Small intestine (tissue), 7 donors: ENCODE measurements around the gene MALRD1. TPM values are rescaled to one million over a fixed set of nuclear protein-coding genes. Genes with fewer than 3 reads are reported as not detected.

Source experiments
- DNase-seq, 2 donors: peaks; one replicate each; pipeline versions ENCODE4 v3.0.0 to v3.0.0-alpha.2; 2013
- FAIRE-seq: peaks from 2 replicates; lab custom pipeline; 2012; peaks lifted over from hg19 to GRCh38; lab: Jason Lieb, UNC
- H3K27ac ChIP-seq, 3 donors: one replicate each; pipeline ENCODE4 v1.5.1; 2013; ENCODE audit warnings: low read length in 2 of 3, mild to moderate bottlenecking in 2 of 3, control low read depth in 1 of 3, inconsistent platforms in 1 of 3, low read depth in 1 of 3, moderate library complexity in 1 of 3
- H3K27me3 ChIP-seq, 3 donors: one replicate each; pipeline ENCODE4 v1.6.1; 2013; ENCODE audit warnings: low read length in 3 of 3, inconsistent platforms in 1 of 3; ENCODE audit not compliant: control insufficient read depth in 3 of 3, insufficient read depth in 3 of 3
- H3K36me3 ChIP-seq, 3 donors: one replicate each; pipeline ENCODE4 v1.6.1; 2013; ENCODE audit warnings: low read length in 3 of 3, inconsistent platforms in 1 of 3, low read depth in 1 of 3, mild to moderate bottlenecking in 1 of 3, moderate library complexity in 1 of 3; ENCODE audit not compliant: control insufficient read depth in 3 of 3, insufficient read depth in 2 of 3
- H3K4me1 ChIP-seq, 3 donors: one replicate each; pipeline ENCODE4 v1.6.1; 2013; ENCODE audit warnings: low read length in 2 of 3, inconsistent platforms in 1 of 3, low read depth in 1 of 3, mild to moderate bottlenecking in 1 of 3, moderate library complexity in 1 of 3; ENCODE audit not compliant: control insufficient read depth in 3 of 3, insufficient read depth in 2 of 3
- H3K4me3 ChIP-seq, 3 donors: one replicate each; pipeline ENCODE4 v1.5.1; 2013; ENCODE audit warnings: low read length in 3 of 3, control low read depth in 1 of 3, inconsistent platforms in 1 of 3, low read depth in 1 of 3, mild to moderate bottlenecking in 1 of 3, moderate library complexity in 1 of 3
- H3K9me3 ChIP-seq, 2 donors: one replicate each; pipeline ENCODE4 v1.6.1; 2013; ENCODE audit warnings: low read depth in 1 of 2, low read length in 1 of 2; ENCODE audit not compliant: control insufficient read depth in 2 of 2, insufficient read depth in 1 of 2
- WGBS, 3 donors: extraction: QIAGEN DNeasy Blood & Tissue Kit; methylation state at CpG; one replicate each; pipeline ENCODE4 v1.1.7; 2013; 5-methylcytosine and 5-hydroxymethylcytosine counted together
- polyA plus RNA-seq, 4 donors: library from polyadenylated mRNA; stranded (reverse) in 3 of 4; unstranded in 1 of 4; fragments of 200-250 nt in 3 of 4; fragments of 120-200 nt in 1 of 4; gene quantifications; one replicate each; pipeline versions ENCODE4 v1.2.1 to v1.2.3, GENCODE V29; 2013
- donor health status: healthy with polysubstance abuse.
- donor health status: control.
- donor health status: control.
- donor health status: Bipolar disorder and iron deficiency.
- donor health status: healthy.

The MALRD1 gene
- polyA plus RNA-seq, 4 donors: 21.2 to 201 (median 35.0) TPM

DNA sequence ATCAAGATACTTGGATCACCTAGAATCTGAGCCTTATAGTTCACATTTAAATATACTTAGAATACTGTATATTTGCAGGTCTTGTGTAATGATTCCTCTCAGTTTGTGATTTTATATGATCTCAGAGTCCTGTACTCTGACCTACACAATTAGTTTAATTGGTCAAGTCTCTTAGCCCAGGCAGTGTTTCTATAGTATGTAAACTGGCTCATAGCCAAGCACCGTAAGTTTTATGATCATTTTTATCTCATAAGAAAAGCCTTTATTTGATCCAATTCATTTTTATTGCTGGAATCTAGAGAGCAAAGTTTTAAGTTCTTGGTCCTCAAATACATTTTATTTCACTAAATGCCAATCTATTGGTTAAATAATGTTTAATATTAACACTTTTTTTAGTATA lies 242.2 kb downstream of the MALRD1 start:
- Histone ChIP-seq H3K9me3 (no peaks in the 10 kb centered on the region), H3K27ac (no peak overlapping the region), H3K36me3 (no peaks in the 10 kb centered on the region), H3K27me3 (no peaks in the 10 kb centered on the region), H3K4me3 (no peak overlapping the region), H3K4me1 (peaks cover 0 to 6% (median 2%) of the 10 kb centered on the region in 3 donors)
- 2 to 35% (median 19%) methylated on average over 1 of the region's 1 CpG for WGBS, 3 donors
- peak; percentile 87 to 92 for DNase-seq
- FAIRE-seq: peak; percentile 74

DNA sequence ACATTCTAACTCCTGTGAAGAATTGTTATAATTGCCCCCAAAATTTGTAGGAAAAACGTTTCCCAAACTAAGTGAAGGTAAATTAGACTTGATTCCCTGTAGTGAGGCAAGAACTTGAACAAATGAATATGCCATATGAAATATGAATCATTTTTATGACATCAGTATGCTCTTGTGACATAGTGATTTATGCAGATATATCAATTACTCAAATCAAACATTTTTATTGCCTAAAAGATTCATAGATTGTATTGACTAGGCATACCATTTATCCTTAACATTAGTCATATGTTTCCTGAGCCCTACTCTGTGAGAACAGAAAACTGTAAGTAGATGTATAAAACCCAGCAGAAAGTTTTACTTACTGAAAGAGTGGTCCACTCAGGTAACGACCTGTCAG lies 245.6 kb downstream of the MALRD1 start:
- no peak overlapping the region for H3K4me3 ChIP-seq
- H3K27me3 ChIP-seq: no peaks in the 10 kb centered on the region
- H3K27ac ChIP-seq: no peak overlapping the region
- H3K4me1 ChIP-seq: peaks cover 0 to 6% (median 2%) of the 10 kb centered on the region in 3 donors
- no peaks in the 10 kb centered on the region for H3K36me3 ChIP-seq
- H3K9me3 ChIP-seq: no peaks in the 10 kb centered on the region
- DNase-seq: peak in 1 of 2 donors; percentile 38
- no peak for FAIRE-seq
- WGBS, 3 donors: 53 to 57% (median 55%) methylated on average over 2 of the region's 2 CpGs

GRCh38 chr10:19299645-19300044 lies 251.0 kb downstream of the MALRD1 start:
- no peaks in the 10 kb centered on the region for H3K36me3 ChIP-seq
- WGBS, 3 donors: 67 to 83% (median 69%) methylated on average over 3 of the region's 3 CpGs

GRCh38 chr10:19302117-19302516 lies 253.5 kb downstream of the MALRD1 start:
- H3K4me1 ChIP-seq: no peaks in the 10 kb centered on the region
- H3K27me3 ChIP-seq: no peaks in the 10 kb centered on the region
- H3K9me3 ChIP-seq: no peaks in the 10 kb centered on the region
- FAIRE-seq (no peak), DNase-seq (peak in 1 of 2 donors; percentile 25)
- WGBS, 3 donors: 88 to 92% (median 90%) methylated on average over 4 of the region's 4 CpGs
- H3K36me3 ChIP-seq: no peaks in the 10 kb centered on the region
- H3K27ac ChIP-seq: no peak overlapping the region
- no peak overlapping the region for H3K4me3 ChIP-seq

More at GRCh38 chr10:19299645-19300044, 251.0 kb downstream of the MALRD1 start:
- H3K9me3 ChIP-seq: no peaks in the 10 kb centered on the region
- H3K4me3 ChIP-seq: no peak overlapping the region
- FAIRE-seq (no peak), DNase-seq (no peak)
- no peak overlapping the region for H3K27ac ChIP-seq
- H3K27me3 ChIP-seq: no peaks in the 10 kb centered on the region
- H3K4me1 ChIP-seq: no peaks in the 10 kb centered on the region

- Histone ChIP-seq H3K36me3 (no peaks in the 10 kb centered on the region), H3K4me3 (no peak overlapping the region), H3K27ac (no peak overlapping the region), H3K27me3 (no peaks in the 10 kb centered on the region), H3K4me1 (no peaks in the 10 kb centered on the region), H3K9me3 (no peaks in the 10 kb centered on the region)
- DNase-seq: no peak
- 61 to 78% (median 72%) methylated on average over 5 of the region's 5 CpGs for WGBS, 3 donors
- FAIRE-seq: no peak
These were observed 261.5 kb downstream of the MALRD1 start for GRCh38 chr10:19310066-19310465.

DNA sequence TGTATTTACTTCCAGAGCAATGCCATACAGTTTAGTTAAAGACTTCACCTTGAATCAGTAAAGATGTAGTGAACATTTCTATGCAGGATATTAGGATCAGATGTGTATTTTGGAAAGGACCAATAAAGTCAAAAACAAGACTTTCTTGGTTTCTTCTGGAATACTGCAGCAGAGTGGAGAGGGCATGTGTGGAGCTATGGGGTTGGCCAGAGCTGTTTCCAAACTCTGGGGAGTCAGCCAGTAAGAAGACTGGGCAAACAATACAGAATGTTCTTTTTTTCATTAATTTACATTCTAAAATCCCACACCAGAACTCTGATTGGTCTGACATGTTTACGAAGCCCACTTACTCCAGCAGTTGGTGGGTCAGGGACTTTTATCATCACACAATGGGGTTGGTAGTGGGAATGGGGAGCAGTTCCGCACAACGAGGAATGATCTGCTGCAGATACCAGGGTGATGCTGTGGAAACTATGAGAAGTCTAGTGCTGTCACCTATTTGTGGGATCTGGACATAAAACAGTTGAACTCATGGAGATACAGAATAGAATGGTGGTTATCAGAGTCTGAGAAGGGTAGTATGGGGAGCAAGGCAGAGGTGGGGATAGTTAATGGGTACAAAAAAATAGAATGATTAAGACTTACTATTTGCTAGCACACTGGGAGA lies 267.7 kb downstream of the MALRD1 start:
- WGBS, 3 donors: 93 to 96% (median 95%) methylated on average over 3 of the region's 3 CpGs
- Histone ChIP-seq H3K27me3 (no peaks in the 10 kb centered on the region), H3K27ac (no peak overlapping the region), H3K4me3 (no peak overlapping the region), H3K36me3 (peaks cover 0 to 6% (median 0%) of the 10 kb centered on the region in 3 donors), H3K4me1 (no peaks in the 10 kb centered on the region), H3K9me3 (no peaks in the 10 kb centered on the region)
- DNase-seq: no peak
- no peak for FAIRE-seq

DNA sequence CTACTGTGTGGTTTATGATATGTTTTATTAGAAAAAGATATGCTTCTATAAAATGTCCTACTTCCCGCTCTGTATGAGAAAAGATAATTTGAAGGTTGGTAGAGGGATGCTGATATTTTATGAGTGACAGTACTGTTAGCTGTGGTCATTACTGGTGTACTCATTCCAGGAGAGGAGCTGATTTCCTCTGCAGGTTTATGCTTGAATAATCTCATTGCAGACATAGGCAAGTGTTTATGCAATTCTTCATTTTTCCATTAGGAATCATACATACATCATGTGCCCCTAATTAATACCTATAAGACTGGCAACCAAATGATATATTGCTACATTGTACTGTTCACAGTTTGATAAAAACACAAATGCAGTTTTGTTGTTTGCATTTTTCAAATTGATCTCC lies 269.4 kb downstream of the MALRD1 start:
- WGBS, 3 donors: 84 to 92% (median 90%) methylated on average over 1 of the region's 1 CpG
- H3K36me3 ChIP-seq: peaks cover 0 to 6% (median 0%) of the 10 kb centered on the region in 3 donors
- DNase-seq: no peak
- H3K4me1 ChIP-seq: no peaks in the 10 kb centered on the region
- no peak for FAIRE-seq
- H3K9me3 ChIP-seq: no peaks in the 10 kb centered on the region
- H3K27ac ChIP-seq: no peak overlapping the region
- H3K4me3 ChIP-seq: no peak overlapping the region
- H3K27me3 ChIP-seq: no peaks in the 10 kb centered on the region

DNA sequence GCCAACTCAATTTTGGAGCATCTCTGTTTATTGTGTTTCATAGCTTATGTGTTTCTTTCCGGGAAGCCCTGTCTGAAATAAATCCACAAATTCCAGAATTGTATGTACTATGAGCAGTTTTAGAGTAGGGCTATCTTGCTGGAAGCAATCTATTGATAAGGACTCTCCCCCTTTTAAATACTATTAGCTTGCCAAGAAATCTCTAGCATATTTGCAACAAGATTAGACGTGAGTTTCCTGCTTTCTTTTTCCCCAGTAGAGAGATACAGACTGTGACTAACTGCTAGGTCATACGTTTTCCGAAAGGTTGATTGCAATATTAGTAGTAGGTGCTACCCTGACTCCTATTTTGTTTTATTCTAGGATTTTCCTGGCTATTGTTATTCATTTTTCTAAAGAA lies 277.0 kb downstream of the MALRD1 start:
- WGBS, 3 donors: 16 to 61% (median 33%) methylated on average over 4 of the region's 4 CpGs
- Histone ChIP-seq H3K36me3 (peaks cover 0 to 5% (median 1%) of the 10 kb centered on the region in 3 donors), H3K4me3 (no peak overlapping the region), H3K4me1 (no peaks in the 10 kb centered on the region), H3K27ac (peak overlapping the region in 2 of 3 donors; percentile 11 to 17), H3K9me3 (no peaks in the 10 kb centered on the region), H3K27me3 (no peaks in the 10 kb centered on the region)
- DNase-seq: peak; percentile 15 to 53
- no peak for FAIRE-seq

DNA sequence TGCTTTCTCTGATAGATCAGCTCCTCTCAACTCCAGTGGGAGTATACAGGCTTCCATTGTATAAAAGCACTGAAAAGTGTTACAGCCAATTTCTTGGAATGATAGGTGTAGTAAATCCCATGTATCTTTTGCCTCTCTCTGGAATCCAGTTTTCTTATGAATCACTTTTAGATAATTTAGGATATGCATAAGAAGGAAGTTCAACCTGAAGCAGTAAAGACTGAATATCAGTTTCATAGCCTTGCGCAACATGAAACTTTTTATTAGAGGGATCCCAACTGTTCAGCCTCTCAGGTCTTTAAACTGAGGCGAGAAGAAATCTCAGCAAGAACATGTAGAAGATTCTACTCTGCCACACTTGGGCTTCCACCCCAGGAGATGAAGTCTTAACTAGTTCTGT lies 280.0 kb downstream of the MALRD1 start:
- Histone ChIP-seq H3K36me3 (peaks cover 0 to 6% (median 3%) of the 10 kb centered on the region in 3 donors), H3K4me3 (no peak overlapping the region), H3K27me3 (no peaks in the 10 kb centered on the region), H3K9me3 (no peaks in the 10 kb centered on the region), H3K27ac (no peak overlapping the region), H3K4me1 (no peaks in the 10 kb centered on the region)
- DNase-seq: no peak
- FAIRE-seq: no peak
- 89 to 99% (median 96%) methylated on average over 2 of the region's 2 CpGs for WGBS, 3 donors
